Stimulated activated CD4-positive, alpha-beta T cell treated with anti-CD3 and anti-CD28 coated beads, TNF-alpha, amount 100 ng/mL, for 48 hours (primary cell): ENCODE measurements around the gene OR51I2.

Experiments
- DNase-seq, 3 donors: peaks; one replicate each; pipeline ENCODE4 v3.0.0-alpha.2; 2020; ENCODE audit warnings: low read depth in 3 of 3

OR51I2 gene

DNA sequence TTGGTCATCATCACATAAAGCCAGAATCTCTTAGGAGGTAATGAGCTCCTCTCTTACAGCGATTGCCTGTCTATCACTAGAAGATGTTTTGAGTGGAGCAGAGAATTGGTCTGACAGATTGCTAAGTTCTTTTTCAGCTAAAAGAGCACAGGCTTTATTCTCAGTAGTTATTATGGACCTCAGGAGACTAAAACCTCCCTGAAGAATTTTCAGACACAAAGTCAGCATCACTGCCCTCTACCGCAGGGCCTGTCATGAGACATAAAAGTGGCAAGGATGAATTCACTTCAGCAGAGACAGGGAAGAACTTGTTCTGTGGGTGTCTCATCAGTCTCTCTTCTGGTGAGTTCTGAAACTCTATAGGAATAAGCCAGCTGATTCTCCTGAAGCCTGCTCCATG lies at the start of gene OR51I2:
TSS of gene OR51I2 (plus strand) at position 301 of the 400 bp plus-strand sequence. CDS start 4,166 bp downstream, outside the sequence.
- no peak for DNase-seq

GRCh38 chr11:5405173-5405572 lies 44.0 kb upstream of the OR51I2 start:
- no peak for DNase-seq

DNA sequence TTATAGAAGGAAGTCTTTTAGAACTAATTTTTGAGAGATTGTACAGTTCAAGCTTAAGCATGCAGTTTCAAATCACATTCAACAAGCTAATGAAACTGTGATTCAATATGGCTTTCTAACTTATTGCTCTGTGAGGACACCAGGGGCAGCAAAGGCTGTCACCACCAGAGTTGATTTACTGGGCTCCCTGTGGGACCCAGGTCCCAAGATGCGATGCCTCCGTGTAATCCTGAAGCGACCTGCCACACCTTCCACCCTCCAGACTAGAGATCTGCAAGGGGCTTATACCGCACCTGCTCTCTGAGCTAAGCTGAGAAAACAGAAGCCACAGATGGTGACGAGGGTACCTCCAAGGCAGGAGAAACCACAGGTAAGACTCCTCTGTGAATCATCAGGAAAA lies 28.1 kb upstream of the OR51I2 start:
- DNase-seq, result no peak

GRCh38 chr11:5421811-5422210 lies 27.3 kb upstream of the OR51I2 start, which contains the start of gene OR51Q1:
OR51Q1 (plus strand) TSS chr11:5422111; CDS start chr11:5422201, 90 bp downstream.
- no peak for DNase-seq

GRCh38 chr11:5423131-5423530 lies 26.0 kb upstream of the OR51I2 start:
- DNase-seq, result no peak

DNA sequence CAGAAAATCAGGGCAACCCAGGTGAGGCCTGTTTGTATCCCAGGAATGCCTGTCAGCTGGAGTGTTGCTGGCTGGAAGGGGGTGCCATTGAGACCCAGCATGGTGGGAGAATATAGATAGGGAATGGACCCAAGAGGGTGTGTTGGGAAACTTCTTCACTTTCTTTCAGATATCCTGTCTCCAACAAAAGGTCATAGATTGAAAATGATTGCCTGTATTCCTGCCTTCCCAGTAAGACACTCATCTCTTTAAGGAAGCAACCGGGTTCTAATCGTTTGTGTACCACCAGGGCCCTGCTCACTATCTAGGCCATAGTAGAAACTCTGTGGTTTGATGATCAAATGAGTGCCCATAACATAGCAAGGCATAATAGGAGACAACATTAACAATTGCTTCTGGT lies 7.7 kb upstream of the OR51I2 start, which contains the start of gene OR51I1:
TSS of gene OR51I1 (minus strand) at position 101 of the 400 bp plus-strand sequence. CDS start at position 101, 0 bp downstream.
- no peak for DNase-seq

- no peak for DNase-seq
Measured at GRCh38 chr11:5443835-5444393, 5.2 kb upstream of the OR51I2 start.

DNA sequence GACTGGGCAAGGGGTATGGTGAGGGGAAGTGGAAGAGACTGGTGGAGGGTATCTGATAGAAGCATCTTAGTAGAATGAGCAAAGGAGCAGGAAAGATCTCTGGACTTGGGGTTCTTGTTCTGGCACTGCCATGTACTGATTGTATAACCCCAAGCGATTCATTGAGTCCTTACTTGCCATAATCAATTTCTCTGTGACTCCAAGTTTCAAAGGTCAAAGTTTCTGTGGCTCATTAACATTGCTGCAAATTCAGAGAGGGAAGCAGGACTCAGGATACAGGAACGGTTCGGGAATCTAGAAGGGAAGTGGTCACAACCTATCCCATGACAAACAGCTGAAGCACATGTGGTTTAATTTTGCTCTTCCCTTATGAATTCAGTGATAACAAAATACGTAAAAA lies 309 bp downstream of the OR51I2 start:
- DNase-seq, result no peak

DNA sequence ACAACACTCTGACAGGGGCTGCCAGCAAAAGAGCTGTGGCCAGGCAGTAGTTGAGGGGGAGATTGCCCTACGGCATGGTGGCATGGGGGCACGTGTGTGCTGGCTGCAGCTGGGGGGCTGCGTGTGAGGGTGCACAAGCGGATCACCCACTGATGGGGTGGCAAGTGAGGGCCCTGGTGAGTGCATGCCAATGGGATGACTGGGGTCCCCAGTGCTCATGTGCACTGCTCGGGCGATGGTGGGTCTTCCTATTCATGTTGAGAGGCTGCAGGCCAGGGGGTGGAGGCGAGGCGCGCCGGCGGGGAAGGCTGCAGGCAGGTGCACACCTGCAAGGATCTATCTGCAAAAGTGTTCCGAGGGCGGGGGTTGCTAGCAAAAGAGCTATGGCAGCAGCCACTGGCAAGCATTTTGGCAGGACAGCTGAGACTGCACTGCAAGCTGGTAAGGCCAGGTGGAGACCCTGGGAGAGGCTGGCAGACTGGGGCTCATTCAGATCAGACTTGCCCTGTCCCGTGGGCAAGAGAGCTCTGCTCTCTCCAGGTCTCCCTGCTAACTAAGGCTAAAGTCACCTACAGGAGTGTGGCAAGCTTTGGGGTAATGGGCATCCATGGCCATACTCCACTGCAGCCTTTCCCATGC lies 12.0 kb downstream of the OR51I2 start:
- DNase-seq, result no peak

DNA sequence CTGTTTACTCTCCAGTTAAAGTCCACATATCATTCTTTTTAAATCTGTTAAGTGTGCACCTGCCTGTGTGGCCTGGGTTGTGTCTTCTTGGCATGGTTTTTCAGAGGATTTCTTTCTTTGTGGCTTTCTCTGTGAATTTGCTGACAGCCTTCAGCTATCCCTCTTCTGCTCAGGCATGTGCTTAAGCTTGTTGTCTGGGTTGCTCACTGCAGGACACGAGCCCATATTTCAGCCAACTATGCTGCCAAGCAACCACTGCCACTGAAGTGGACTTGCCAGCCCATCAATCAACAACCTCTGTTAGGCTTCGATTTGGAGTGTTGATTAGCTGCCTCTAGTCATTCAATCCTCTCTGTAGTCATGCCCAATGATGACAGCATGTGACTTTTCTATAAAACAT lies 18.4 kb downstream of the OR51I2 start:
- DNase-seq, result no peak

GRCh38 chr11:5473921-5474320 lies 24.8 kb downstream of the OR51I2 start:
- no peak for DNase-seq

DNA sequence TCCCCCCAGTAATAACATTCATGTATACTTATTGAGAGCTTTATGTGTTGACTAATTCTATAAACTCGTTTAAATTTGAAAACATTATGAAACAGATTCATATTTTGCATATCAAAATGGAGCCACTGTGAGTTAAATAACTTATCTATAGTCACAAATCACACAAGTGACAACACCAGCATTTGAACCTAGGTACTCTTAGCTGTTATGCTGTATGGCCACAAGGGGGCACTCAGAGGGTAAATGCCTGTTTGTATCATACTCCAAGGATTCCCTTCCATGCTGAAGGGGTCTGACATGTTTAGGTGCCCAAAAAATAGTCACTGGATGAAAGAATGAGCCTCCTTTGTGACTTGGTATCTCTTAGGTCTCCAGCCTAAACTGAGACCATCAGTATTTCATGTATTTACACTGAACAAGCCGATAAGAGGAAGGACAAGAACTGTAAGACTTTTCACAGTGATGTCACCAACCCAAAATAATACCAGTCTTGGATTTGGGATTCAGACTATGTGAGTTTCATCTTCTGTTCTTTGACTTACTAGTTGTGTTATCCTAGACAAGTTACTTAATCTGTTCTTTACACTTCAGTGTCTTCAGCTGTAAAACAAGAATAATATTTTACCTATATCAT lies 27.2 kb downstream of the OR51I2 start:
- DNase-seq, result peak in 2 of 3 donors; percentile 5 to 20

DNA sequence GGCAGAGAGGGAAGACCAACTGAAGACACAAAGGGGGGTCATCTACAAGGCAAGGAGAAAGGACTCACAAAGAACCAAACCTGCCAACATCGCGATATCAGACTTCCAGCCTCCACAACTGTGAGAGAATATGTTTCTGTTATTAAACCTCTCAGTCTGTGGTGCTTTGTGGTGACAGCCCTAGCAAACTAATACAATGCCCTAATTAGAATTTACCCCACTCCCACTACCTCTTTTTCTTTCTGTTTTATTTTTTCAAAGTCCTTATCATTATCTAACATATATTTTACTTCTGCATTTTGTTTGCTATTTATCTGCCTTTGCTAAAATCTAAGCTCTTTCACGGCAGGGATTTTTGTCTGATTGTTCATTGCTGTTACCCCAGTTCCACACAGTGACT lies 36.9 kb downstream of the OR51I2 start:
- no peak for DNase-seq

GRCh38 chr11:5486421-5486820 lies 37.3 kb downstream of the OR51I2 start:
- peak in 2 of 3 donors; percentile 8 to 11 for DNase-seq

DNA sequence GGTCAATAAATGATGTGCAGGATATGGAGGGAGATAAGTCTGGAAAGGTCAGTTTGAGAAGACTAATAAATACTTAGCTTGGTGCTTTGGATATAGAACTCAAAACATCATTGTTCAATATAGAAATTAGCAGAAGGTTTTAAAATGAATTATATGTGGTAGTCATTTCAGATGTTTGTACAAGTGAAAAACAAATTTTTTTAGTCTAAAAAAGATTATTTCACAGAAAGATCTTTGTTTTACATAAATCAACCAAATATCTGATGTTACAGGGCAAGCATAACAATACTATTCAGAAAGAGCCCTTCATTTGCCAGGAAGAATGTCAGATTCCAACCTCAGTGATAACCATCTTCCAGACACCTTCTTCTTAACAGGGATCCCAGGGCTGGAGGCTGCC lies 39.3 kb downstream of the OR51I2 start, which contains the start of gene OR52D1:
TSS of gene OR52D1 (plus strand) at position 301 of the 400 bp plus-strand sequence. CDS start at position 323, 22 bp downstream.
- DNase-seq, result no peak

DNA sequence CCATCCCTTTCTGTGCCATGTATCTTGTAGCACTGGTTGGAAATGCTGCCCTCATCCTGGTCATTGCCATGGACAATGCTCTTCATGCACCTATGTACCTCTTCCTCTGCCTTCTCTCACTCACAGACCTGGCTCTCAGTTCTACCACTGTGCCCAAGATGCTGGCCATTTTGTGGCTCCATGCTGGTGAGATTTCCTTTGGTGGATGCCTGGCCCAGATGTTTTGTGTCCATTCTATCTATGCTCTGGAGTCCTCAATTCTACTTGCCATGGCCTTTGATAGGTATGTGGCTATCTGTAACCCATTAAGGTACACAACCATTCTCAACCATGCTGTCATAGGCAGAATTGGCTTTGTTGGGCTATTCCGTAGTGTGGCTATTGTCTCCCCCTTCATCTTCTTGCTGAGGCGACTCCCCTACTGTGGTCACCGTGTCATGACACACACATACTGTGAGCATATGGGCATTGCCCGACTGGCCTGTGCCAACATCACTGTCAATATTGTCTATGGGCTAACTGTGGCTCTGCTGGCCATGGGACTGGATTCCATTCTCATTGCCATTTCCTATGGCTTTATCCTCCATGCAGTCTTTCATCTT lies 39.8 kb downstream of the OR51I2 start:
- DNase-seq, result no peak

DNA sequence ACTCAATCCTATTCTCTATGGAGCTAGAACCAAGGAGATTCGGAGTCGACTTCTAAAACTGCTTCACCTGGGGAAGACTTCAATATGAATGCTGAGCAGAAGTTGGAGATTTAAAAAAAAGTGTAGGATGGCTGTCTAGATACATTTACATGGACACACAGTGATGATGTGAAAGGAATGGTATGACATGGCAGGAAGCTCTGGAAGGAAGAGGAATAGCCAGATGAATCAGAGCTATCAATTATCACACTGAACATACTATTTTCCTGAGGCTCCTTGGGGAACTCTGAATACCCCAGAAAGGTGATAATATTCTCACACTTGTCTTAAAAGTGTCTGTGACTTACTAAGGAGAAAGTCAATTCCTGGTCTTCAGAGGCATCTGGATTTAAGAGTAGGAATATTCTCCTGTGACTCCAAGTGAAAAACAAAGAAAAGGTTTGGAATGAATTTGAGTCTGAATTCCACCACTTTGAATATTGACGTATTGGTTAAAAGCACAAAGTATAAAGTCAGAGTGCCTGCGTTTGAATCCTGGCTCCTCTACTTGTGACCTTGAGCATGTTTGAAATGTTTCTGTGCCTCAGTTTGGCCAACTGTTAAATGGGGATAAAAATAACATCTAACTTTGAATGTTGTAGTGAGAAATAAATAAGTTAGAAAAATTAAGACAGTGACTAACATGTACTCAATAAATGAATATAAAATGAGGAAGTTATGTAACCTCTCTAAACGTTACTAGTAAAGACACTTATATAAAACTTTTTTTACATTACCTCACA lies 40.6 kb downstream of the OR51I2 start:
- no peak for DNase-seq

DNA sequence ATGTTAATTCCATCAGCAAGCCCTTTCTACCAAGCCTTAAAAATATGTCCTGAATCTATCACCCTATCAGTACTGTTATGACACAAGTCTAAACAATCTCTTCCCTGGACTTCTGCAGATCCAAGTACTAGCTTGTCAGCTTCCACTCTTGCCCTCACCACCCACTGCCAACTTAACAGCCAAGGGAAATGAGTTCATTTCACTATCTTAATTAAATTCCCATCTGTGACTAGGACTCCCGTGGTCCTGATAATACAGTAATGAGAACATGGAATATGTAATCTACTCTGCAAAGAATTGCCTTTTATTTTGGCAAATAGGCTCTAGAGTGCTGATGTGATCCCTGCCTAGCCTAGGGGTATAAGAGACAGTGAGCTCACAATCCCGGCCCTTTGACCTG lies 50.5 kb downstream of the OR51I2 start:
- no peak for DNase-seq

DNA sequence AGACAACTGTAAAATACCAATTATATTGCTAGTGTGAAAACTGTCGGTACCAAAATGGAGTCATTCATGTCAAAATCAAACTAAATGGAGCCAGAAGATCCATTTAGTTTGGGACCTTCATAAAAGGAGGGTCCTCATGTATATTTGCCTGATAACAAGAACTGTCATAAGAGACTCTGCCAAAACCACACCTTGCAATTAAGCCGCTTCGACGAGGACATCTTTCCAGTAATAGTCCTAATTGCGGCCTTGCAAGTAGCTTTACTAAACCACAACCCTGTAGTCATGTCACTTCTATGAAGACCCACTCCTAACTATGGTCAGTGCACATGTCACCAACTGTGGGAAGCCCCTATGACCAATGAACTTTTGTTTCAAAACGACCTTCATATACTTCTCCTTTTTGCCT lies 51.3 kb downstream of the OR51I2 start:
- no peak for DNase-seq

GRCh38 chr11:5504403-5504921 lies 55.3 kb downstream of the OR51I2 start:
- DNase-seq, result no peak

- no peak for DNase-seq
Measured at GRCh38 chr11:5505363-5506048, 56.4 kb downstream of the OR51I2 start.
